T follicular helper cell (primary cell): ENCODE data around the gene SLC16A7.

Experiments used
- DNase-seq: peaks from one replicate; pipeline ENCODE4 v3.0.0-alpha.2; 2020; ENCODE audit warnings: low read depth

Gene SLC16A7

GRCh38 chr12:59668674-59669073, 72.8 kb downstream of the SLC16A7 start:
- DNase-seq, result no peak

GRCh38 chr12:59672273-59672672, 76.4 kb downstream of the SLC16A7 start:
- DNase-seq, result no peak

- no peak for DNase-seq
Observed at GRCh38 chr12:59675461-59675860, 79.6 kb downstream of the SLC16A7 start.

GRCh38 chr12:59677857-59678256, 82.0 kb downstream of the SLC16A7 start:
- DNase-seq, result no peak

GRCh38 chr12:59678759-59679411, 83.1 kb downstream of the SLC16A7 start:
- DNase-seq, result no peak

GRCh38 chr12:59689776-59690175, 93.9 kb downstream of the SLC16A7 start:
- no peak for DNase-seq

- DNase-seq, result no peak
Observed at GRCh38 chr12:59695379-59695778, 99.5 kb downstream of the SLC16A7 start.

GRCh38 chr12:59698600-59698999, 102.8 kb downstream of the SLC16A7 start:
- no peak for DNase-seq

GRCh38 chr12:59699421-59700152, 103.8 kb downstream of the SLC16A7 start:
- DNase-seq, result no peak

GRCh38 chr12:59700153-59700450, 104.3 kb downstream of the SLC16A7 start:
- DNase-seq, result no peak

- DNase-seq, result no peak
Observed at GRCh38 chr12:59708064-59708463, 112.2 kb downstream of the SLC16A7 start.

- DNase-seq, result no peak
Observed at GRCh38 chr12:59708484-59708883, 112.7 kb downstream of the SLC16A7 start.

- no peak for DNase-seq
Observed at GRCh38 chr12:59710004-59710628, 114.3 kb downstream of the SLC16A7 start.

GRCh38 chr12:59710964-59711363, 115.1 kb downstream of the SLC16A7 start:
- DNase-seq, result no peak

- no peak for DNase-seq
Observed at GRCh38 chr12:59715434-59715833, 119.6 kb downstream of the SLC16A7 start.

GRCh38 chr12:59716043-59716442, 120.2 kb downstream of the SLC16A7 start:
- DNase-seq, result no peak

- DNase-seq, result no peak
Observed at GRCh38 chr12:59717436-59717835, 121.6 kb downstream of the SLC16A7 start.

- DNase-seq, result no peak
Observed at GRCh38 chr12:59719701-59720100, 123.9 kb downstream of the SLC16A7 start.

GRCh38 chr12:59723520-59723919, 127.7 kb downstream of the SLC16A7 start:
- DNase-seq, result no peak

GRCh38 chr12:59724011-59724695, 128.3 kb downstream of the SLC16A7 start:
- DNase-seq, result no peak

- DNase-seq, result no peak
Observed at GRCh38 chr12:59733200-59733599, 137.4 kb downstream of the SLC16A7 start.

- no peak for DNase-seq
Observed at GRCh38 chr12:59734371-59734770, 138.5 kb downstream of the SLC16A7 start.

GRCh38 chr12:59735231-59735630, 139.4 kb downstream of the SLC16A7 start:
- no peak for DNase-seq
